HG03558 (cell line): ENCODE data around the gene RBM20.

Experiments used
- ATAC-seq: cut with Tn5 transposase; IDR thresholded peaks from one replicate; pipeline ENCODE4 v1.9.1; 2021; ENCODE audit warnings: moderate number of reproducible peaks; ENCODE audit not compliant: unreplicated experiment; ENCODE audit errors: extremely low read depth

Gene RBM20

GRCh38 chr10:110842326-110842904 is 198.3 kb downstream of the RBM20 start:
- no peak for ATAC-seq

- peak; percentile 75 for ATAC-seq
Observed at GRCh38 chr10:110843031-110843430, 198.9 kb downstream of the RBM20 start.

GRCh38 chr10:110843796-110844616 is 199.9 kb downstream of the RBM20 start:
- ATAC-seq = no peak

GRCh38 chr10:110844617-110844881 is 200.4 kb downstream of the RBM20 start:
- no peak for ATAC-seq

GRCh38 chr10:110845192-110845755 is 201.1 kb downstream of the RBM20 start:
- no peak for ATAC-seq

GRCh38 chr10:110845756-110846620 is 201.9 kb downstream of the RBM20 start:
- no peak for ATAC-seq

- ATAC-seq = no peak
Observed at GRCh38 chr10:110847374-110847773, 203.2 kb downstream of the RBM20 start.

GRCh38 chr10:110848106-110848505 is 204.0 kb downstream of the RBM20 start:
- ATAC-seq = no peak

- no peak for ATAC-seq
Observed at GRCh38 chr10:110850099-110850498, 206.0 kb downstream of the RBM20 start.

GRCh38 chr10:110851020-110851612 is 207.0 kb downstream of the RBM20 start:
- no peak for ATAC-seq

GRCh38 chr10:110852255-110852896 is 208.2 kb downstream of the RBM20 start:
- no peak for ATAC-seq

GRCh38 chr10:110852947-110853346 is 208.8 kb downstream of the RBM20 start:
- no peak for ATAC-seq

- no peak for ATAC-seq
Observed at GRCh38 chr10:110853921-110854605, 209.9 kb downstream of the RBM20 start.

GRCh38 chr10:110857265-110858171 is 213.4 kb downstream of the RBM20 start:
- peak; percentile 30 for ATAC-seq

GRCh38 chr10:110858297-110858934 is 214.3 kb downstream of the RBM20 start:
- no peak for ATAC-seq

- ATAC-seq = no peak
Observed at GRCh38 chr10:110859206-110859972, 215.3 kb downstream of the RBM20 start.

GRCh38 chr10:110859973-110860376 is 215.8 kb downstream of the RBM20 start:
- ATAC-seq = no peak
